Kidney (tissue), 14 donors: ENCODE measurements around the gene HOXD12. TPM values are rescaled to one million over a fixed set of nuclear protein-coding genes. Genes with fewer than 3 reads are reported as not detected.

Experiments
- DNase-seq, 5 donors: peaks; one replicate each; pipeline ENCODE4 v3.0.0-alpha.2; 2013 to 2020
- FAIRE-seq: peaks from 2 replicates; lab custom pipeline; 2012; peaks lifted over from hg19 to GRCh38; lab: Jason Lieb, UNC
- H3K27ac ChIP-seq, 2 donors: one replicate each; pipeline ENCODE4 v1.7.0; 2013; ENCODE audit warnings: low read depth in 2 of 2, low read length in 2 of 2, inconsistent platforms in 1 of 2
- H3K27me3 ChIP-seq: one replicate; pipeline ENCODE4 v1.7.1; 2013; ENCODE audit warnings: low read length, inconsistent platforms; ENCODE audit not compliant: control insufficient read depth, insufficient read depth
- H3K36me3 ChIP-seq, 3 donors: one replicate each; pipeline versions ENCODE4 v1.7.0 to v1.7.1; 2013; ENCODE audit warnings: low read length in 3 of 3, control low read depth in 1 of 3, inconsistent platforms in 1 of 3; ENCODE audit not compliant: insufficient read depth in 3 of 3, control insufficient read depth in 2 of 3
- H3K4me1 ChIP-seq, 3 donors: one replicate each; pipeline versions ENCODE4 v1.7.0 to v1.7.1; 2013; ENCODE audit warnings: low read length in 3 of 3, inconsistent platforms in 1 of 3, low read depth in 1 of 3; ENCODE audit not compliant: control insufficient read depth in 2 of 3, insufficient read depth in 2 of 3
- H3K4me3 ChIP-seq, 3 donors: one replicate each; pipeline versions ENCODE4 v1.7.0 to v1.8.1; 2013; ENCODE audit warnings: low read length in 3 of 3, control low read depth in 1 of 3, inconsistent platforms in 1 of 3
- H3K9ac ChIP-seq, 3 donors: one replicate each; pipeline versions ENCODE4 v1.7.0 to v1.7.1; 2013; ENCODE audit warnings: low read length in 3 of 3, control low read depth in 1 of 3, inconsistent platforms in 1 of 3
- H3K9me3 ChIP-seq, 3 donors: one replicate each; pipeline versions ENCODE4 v1.7.0 to v1.7.1; 2013; ENCODE audit warnings: low read length in 3 of 3, control low read depth in 1 of 3, inconsistent platforms in 1 of 3; ENCODE audit not compliant: control insufficient read depth in 2 of 3, insufficient read depth in 1 of 3
- intact Hi-C: fragments of 100-400 bp; cut with DNase I; formaldehyde crosslinking; loops from one replicate; pipeline ENCODE4 v1.11.1; 2022
- polyA plus RNA-seq: library from polyadenylated mRNA; stranded (reverse); fragments of 350-450 nt; fragmentation: Illumina TruSeq; extraction: RNeasy Lipid Tissue Mini Kit (QIAGEN cat#74804); gene quantifications from one replicate; pipeline ENCODE4 v1.2.3, GENCODE V29; 2014; ENCODE audit warnings: low read depth, low replicate concordance; ENCODE audit not compliant: insufficient read depth
- total RNA-seq: library from RNA; stranded (reverse); fragmentation: NEBNext Ultra II Directional; extraction: Animal tissue kit (Norgen Biotek cat#: 25700); gene quantifications from one replicate; pipeline ENCODE4 v1.2.1, GENCODE V29; 2021
- TF ChIP-seq, protein P1 (sequence below): IDR thresholded peaks from 3 replicates; pipeline ENCODE4 v1.5.1; 2012; ENCODE audit warnings: mild to moderate bottlenecking, moderate library complexity, borderline replicate concordance; ENCODE audit not compliant: insufficient read depth; ENCODE audit errors: extremely low read depth
- donor health status: control.
- donor health status: control.
- donor health status: control.
- donor health status: control.
- donor health status: control.
- donor health status: DM: yes; HTN: yes; CAD: no.
- donor health status: Normal renal cell carcinoma (clear cell type).

The HOXD12 gene
- total and polyA plus RNA-seq, 2 donors from 2014 or later: not detected

DNA sequence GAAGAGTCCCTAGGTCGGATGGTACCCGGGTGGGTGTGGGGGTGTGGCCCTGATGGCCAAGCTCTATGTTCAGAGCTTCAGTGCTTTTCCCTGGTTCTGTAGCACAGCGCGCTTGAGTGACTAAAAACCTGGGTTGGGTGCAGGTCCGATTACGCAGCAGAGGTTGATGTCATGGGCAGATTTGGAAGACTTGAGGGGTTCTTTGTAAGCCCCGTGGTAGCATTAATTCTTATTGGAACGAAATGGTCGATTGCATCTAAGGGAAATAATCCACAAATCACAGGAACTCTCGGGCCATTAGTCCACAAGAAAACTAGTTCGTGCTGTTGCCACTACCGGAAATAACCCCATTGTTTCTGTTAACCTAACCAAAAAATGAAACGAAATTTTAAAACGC is 38.9 kb downstream of the HOXD12 start:
- DNase-seq (peak; percentile 64 to 91 (median 85)), FAIRE-seq (no peak)
- Histone ChIP-seq H3K4me1 (peaks cover 8 to 25% (median 18%) of the 10 kb centered on the region in 3 donors), H3K4me3 (peak overlapping the region; percentile 71 to 84 (median 73)), H3K36me3 (no peaks in the 10 kb centered on the region), H3K27me3 (no peaks in the 10 kb centered on the region), H3K9ac (peak overlapping the region; percentile 80 to 97 (median 95)), H3K27ac (peak overlapping the region; percentile 94 to 97), H3K9me3 (no peaks in the 10 kb centered on the region)
- intact Hi-C loops: no loop called here
- TF ChIP-seq, protein P1, sequence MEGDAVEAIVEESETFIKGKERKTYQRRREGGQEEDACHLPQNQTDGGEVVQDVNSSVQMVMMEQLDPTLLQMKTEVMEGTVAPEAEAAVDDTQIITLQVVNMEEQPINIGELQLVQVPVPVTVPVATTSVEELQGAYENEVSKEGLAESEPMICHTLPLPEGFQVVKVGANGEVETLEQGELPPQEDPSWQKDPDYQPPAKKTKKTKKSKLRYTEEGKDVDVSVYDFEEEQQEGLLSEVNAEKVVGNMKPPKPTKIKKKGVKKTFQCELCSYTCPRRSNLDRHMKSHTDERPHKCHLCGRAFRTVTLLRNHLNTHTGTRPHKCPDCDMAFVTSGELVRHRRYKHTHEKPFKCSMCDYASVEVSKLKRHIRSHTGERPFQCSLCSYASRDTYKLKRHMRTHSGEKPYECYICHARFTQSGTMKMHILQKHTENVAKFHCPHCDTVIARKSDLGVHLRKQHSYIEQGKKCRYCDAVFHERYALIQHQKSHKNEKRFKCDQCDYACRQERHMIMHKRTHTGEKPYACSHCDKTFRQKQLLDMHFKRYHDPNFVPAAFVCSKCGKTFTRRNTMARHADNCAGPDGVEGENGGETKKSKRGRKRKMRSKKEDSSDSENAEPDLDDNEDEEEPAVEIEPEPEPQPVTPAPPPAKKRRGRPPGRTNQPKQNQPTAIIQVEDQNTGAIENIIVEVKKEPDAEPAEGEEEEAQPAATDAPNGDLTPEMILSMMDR: no peak

DNA sequence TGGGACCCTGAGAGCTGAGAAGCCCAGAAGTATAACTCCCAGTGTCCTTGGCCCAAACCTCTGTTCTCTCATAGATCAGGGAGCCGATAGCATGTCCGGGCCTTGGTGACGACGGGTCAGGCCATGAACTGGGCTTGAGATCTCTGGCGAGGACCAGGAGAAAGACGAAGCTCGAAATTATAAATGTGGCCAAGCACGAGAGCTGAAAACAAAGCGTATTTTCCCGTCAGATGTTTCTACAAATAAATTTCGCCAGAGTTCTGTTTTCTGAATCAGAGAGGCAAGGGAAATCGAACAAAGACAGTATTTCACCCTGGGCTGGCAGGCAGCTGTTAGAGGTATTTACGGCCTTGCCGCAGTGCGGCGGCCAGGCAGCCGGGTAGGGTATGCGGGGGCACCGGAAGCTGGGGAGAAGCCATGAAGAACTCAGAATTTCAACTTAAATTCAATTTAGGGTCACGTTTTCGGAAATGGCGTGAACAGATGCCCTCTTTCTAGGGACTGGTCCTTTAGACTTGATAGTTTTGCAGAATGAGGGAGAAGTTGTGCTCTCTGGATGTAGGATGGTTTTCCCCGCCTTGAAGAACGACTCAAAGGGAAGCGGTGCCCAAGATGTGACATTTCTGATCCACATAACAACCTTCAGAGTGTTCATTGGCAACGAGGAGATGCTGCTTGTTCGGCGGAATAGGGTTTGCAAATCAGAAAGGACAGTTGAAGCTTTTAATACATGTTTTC is 39.5 kb downstream of the HOXD12 start:
- Histone ChIP-seq H3K4me3 (peak overlapping the region; percentile 71 to 84 (median 73)), H3K4me1 (peaks cover 6 to 25% (median 18%) of the 10 kb centered on the region in 3 donors), H3K36me3 (no peaks in the 10 kb centered on the region), H3K27me3 (no peaks in the 10 kb centered on the region), H3K27ac (peak overlapping the region; percentile 94 to 97), H3K9me3 (no peaks in the 10 kb centered on the region), H3K9ac (peak overlapping the region; percentile 44 to 95 (median 80))
- DNase-seq: peak in 3 of 5 donors; percentile 58 to 76 (median 75)
- intact Hi-C loops: no loop called here
- TF ChIP-seq, protein P1: no peak
- FAIRE-seq: no peak

DNA sequence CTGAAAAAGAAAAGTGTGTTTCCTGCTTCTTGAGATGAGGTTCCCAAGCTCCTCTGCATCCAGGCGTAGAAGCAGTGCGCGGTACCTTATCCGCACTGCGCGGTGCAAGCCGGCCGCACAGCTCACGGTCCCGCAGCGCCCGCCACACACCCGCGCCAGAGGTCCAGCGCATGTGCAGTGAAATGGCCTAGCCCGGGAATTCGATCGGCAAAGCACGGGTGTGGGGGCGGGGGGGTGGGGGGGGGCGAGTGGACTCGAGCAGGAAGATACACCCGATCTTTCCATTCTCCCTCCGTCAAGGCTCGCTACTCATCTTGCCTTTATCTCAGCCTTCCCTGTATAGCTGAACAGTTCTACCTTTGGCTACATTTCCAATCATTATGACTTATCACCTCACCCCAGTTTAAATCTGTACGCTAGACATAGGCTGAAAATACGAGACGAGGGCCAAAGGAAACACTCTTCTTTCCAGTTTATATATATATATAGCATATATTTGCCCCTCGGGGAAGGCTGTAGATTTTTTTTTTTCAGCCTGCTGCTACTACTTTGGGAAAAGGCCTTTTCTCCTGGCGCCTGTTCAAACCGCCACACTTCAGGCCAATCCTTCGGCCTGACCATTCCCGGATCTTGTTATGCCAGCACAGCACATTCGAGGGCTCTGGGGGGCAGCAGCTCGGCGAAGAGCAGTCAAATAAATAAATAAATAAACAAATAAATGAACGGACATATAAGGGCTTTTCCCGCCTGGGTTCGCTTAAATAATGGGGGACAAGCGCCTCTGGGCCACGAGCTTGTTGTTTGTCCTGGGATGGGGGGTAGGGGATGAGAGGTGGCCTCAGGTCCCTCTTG is 40.3 kb downstream of the HOXD12 start:
- intact Hi-C loops: loop anchor here (10.0 kb wide), 2 partner anchors 315 to 415 kb away; no protein-coding TSS in a partner anchor
- peak overlapping the region; percentile 94 to 97 for H3K27ac ChIP-seq
- H3K4me3 ChIP-seq: peak overlapping the region; percentile 71 to 84 (median 73)
- peak overlapping the region; percentile 58 to 95 (median 80) for H3K9ac ChIP-seq
- H3K4me1 ChIP-seq: peaks cover 6 to 25% (median 18%) of the 10 kb centered on the region in 3 donors
- H3K9me3 ChIP-seq: no peaks in the 10 kb centered on the region
- peak in 4 of 5 donors; percentile 75 to 91 (median 86) for DNase-seq
- H3K27me3 ChIP-seq: no peaks in the 10 kb centered on the region
- no peaks in the 10 kb centered on the region for H3K36me3 ChIP-seq
- FAIRE-seq: no peak
- TF ChIP-seq, protein P1: no peak
